ENCODE data around the gene PRR5L.
A peak's percentile ranks its signal among the peaks of the same experiment; 100 is the strongest.
"Not testable (repeated sequence)": the region's sequence is repeated elsewhere in the genome, so short reads cannot be mapped to it uniquely, and the experiment has no call there.

PRR5L gene

GRCh38 chr11:36281850-36282249, 14.2 kb upstream of the PRR5L start:
- DNase-seq = no peak

- DNase-seq = no peak
These were observed 13.2 kb upstream of the PRR5L start for GRCh38 chr11:36282926-36283325.

- no peak for DNase-seq
These were observed 7.5 kb upstream of the PRR5L start for GRCh38 chr11:36288442-36289225.

GRCh38 chr11:36289226-36289852, 6.7 kb upstream of the PRR5L start, which contains the start of gene COMMD9:
Gene COMMD9 (minus strand): TSS chr11:36289424. CDS start chr11:36289412, 12 bp downstream.
- peak; percentile 90 for DNase-seq

- DNase-seq = no peak
These were observed 3.8 kb upstream of the PRR5L start for GRCh38 chr11:36292311-36292722.

GRCh38 chr11:36296884-36297543, 926 bp downstream of the PRR5L start:
- no peak for DNase-seq

GRCh38 chr11:36300650-36301049, 4.6 kb downstream of the PRR5L start:
- no peak for DNase-seq

- DNase-seq = no peak
These were observed 8.3 kb downstream of the PRR5L start for GRCh38 chr11:36304351-36304750.

- DNase-seq = no peak
These were observed 9.0 kb downstream of the PRR5L start for GRCh38 chr11:36305047-36305446.

- no peak for DNase-seq
These were observed 10.8 kb downstream of the PRR5L start for GRCh38 chr11:36306888-36307287.

GRCh38 chr11:36308577-36308976, 12.5 kb downstream of the PRR5L start:
- no peak for DNase-seq

GRCh38 chr11:36309779-36310178, 13.7 kb downstream of the PRR5L start:
- no peak for DNase-seq

- DNase-seq = no peak
These were observed 16.0 kb downstream of the PRR5L start for GRCh38 chr11:36311926-36312595.

GRCh38 chr11:36312611-36313472, 16.8 kb downstream of the PRR5L start:
- DNase-seq = no peak

- DNase-seq = no peak
These were observed 17.8 kb downstream of the PRR5L start for GRCh38 chr11:36313750-36314433.

GRCh38 chr11:36314434-36314767, 18.3 kb downstream of the PRR5L start:
- DNase-seq = no peak

GRCh38 chr11:36316049-36316448, 20.0 kb downstream of the PRR5L start:
- no peak for DNase-seq

GRCh38 chr11:36317992-36318391, 21.9 kb downstream of the PRR5L start:
- no peak for DNase-seq

GRCh38 chr11:36324956-36325355, 28.9 kb downstream of the PRR5L start:
- not testable (repeated sequence) for DNase-seq

GRCh38 chr11:36325403-36325802, 29.3 kb downstream of the PRR5L start:
- not testable (repeated sequence) for DNase-seq

GRCh38 chr11:36326524-36327419, 30.7 kb downstream of the PRR5L start:
- no peak for DNase-seq
